Panc1 (cell line): ENCODE measurements around the gene ECT2. TPM values are rescaled to one million over a fixed set of nuclear protein-coding genes. Genes with fewer than 3 reads are reported as not detected.
"Not testable (repeated sequence)": the region's sequence is repeated elsewhere in the genome, so short reads cannot be mapped to it uniquely, and the experiment has no call there.

Source experiments
- ATAC-seq: fragments of 200-7000 bp; cut with Tn5 transposase; 2 replicates; pipeline ENCODE4 v1.9.1; 2020; ENCODE audit warnings: mild to moderate bottlenecking, moderate library complexity
- BruUV-seq: library from RNA; stranded (reverse); fragments of 400-500 nt; replicated peaks from 2 replicates; lab custom pipeline; 2021; lab: Mats Ljungman, UMichigan
- CTCF ChIA-PET: fragments of 300-600 bp; sonication (Branson Sonifier 250); formaldehyde crosslinking; loops from one replicate; lab custom pipeline; 2022; ENCODE audit warnings: antibody characterized with exemption; lab: Charles Lee
- POLR2A ChIA-PET: fragments of 300-600 bp; sonication (Branson Sonifier 250); formaldehyde crosslinking; loops from one replicate; lab custom pipeline; 2022; ENCODE audit warnings: antibody characterized with exemption; lab: Charles Lee
- DNase-seq: peaks from one replicate; pipeline ENCODE4 v3.0.0-alpha.2; 2010; ENCODE audit warnings: low read depth, low spot score
- H3K27ac ChIP-seq: 2 replicates; pipeline ENCODE4 v1.5.1; 2011; ENCODE audit warnings: mild to moderate bottlenecking, low read length, inconsistent platforms
- H3K27me3 ChIP-seq: fragments of 200-500 bp; sonication (Bioruptor generic); 2 replicates; pipeline ENCODE4 v1.6.0; 2014; ENCODE audit warnings: low read length, inconsistent platforms; ENCODE audit not compliant: control insufficient read depth, insufficient read depth
- H3K36me3 ChIP-seq: fragments of 200-500 bp; sonication (Bioruptor generic); 2 replicates; pipeline ENCODE4 v1.5.1; 2014; ENCODE audit warnings: inconsistent platforms, mild to moderate bottlenecking, low read length, moderate library complexity; ENCODE audit not compliant: control insufficient read depth, insufficient read depth
- H3K4me1 ChIP-seq: 2 replicates; pipeline ENCODE4 v1.5.1; 2011; ENCODE audit warnings: inconsistent platforms, mild to moderate bottlenecking, low read length, moderate library complexity; ENCODE audit not compliant: control insufficient read depth, insufficient read depth
- H3K4me3 ChIP-seq, 2 experiments: 2 replicates each; pipeline ENCODE4 v1.5.1; 2011 to 2012; ENCODE audit warnings: low read depth in 2 of 2, low read length in 2 of 2, mild to moderate bottlenecking in 2 of 2, inconsistent platforms in 1 of 2, moderate library complexity in 1 of 2
- H3K9me3 ChIP-seq: fragments of 200-500 bp; sonication (Bioruptor generic); 2 replicates; pipeline ENCODE4 v1.5.1; 2014; ENCODE audit warnings: low read depth, mild to moderate bottlenecking, inconsistent platforms, low read length, moderate library complexity; ENCODE audit not compliant: control insufficient read depth, insufficient read depth
- POLR2AphosphoS5 ChIP-seq: IDR thresholded peaks from 2 replicates; pipeline ENCODE4 v1.6.1; 2012; ENCODE audit warnings: mild to moderate bottlenecking, low read depth, low read length, moderate library complexity
- REST ChIP-seq, 2 experiments: IDR thresholded peaks; 2 replicates each; pipeline ENCODE4 v1.6.1; 2011 to 2012; ENCODE audit warnings: low read depth in 2 of 2, control low read depth in 1 of 2, low read length in 1 of 2, mild to moderate bottlenecking in 1 of 2, moderate library complexity in 1 of 2; ENCODE audit not compliant: insufficient read depth in 1 of 2
- SIN3A ChIP-seq: IDR thresholded peaks from 2 replicates; pipeline ENCODE4 v1.6.1; 2012; ENCODE audit warnings: low read depth, mild to moderate bottlenecking, low read length, moderate library complexity, borderline replicate concordance; ENCODE audit not compliant: insufficient read depth
- TCF7L2 ChIP-seq: IDR thresholded peaks from 2 replicates; pipeline ENCODE4 v1.6.1; 2011; ENCODE audit warnings: mild to moderate bottlenecking, low read depth, low read length, inconsistent platforms
- in situ Hi-C: cut with HindIII; loops from 2 replicates; pipeline ENCODE4 v1.10.0; 2016; ENCODE audit warnings: low sequenced_read_pairs, low pct_unique_long_range_greater_than_20kb
- intact Hi-C: fragments of 100-400 bp; cut with micrococcal nuclease; formaldehyde crosslinking; loops from one replicate; pipeline ENCODE4 v1.10.0; 2022; ENCODE audit not compliant: unreplicated experiment
- total RNA-seq: library from RNA; stranded (reverse); gene quantifications from one replicate; pipeline ENCODE4 v1.2.1, GENCODE V29; 2021; ENCODE audit not compliant: unreplicated experiment
- TF ChIP-seq, protein P1 (sequence below): fragments of 450-650 bp; IDR thresholded peaks from 2 replicates; pipeline ENCODE4 v1.5.1; 2017; ENCODE audit warnings: mild to moderate bottlenecking

Gene ECT2
- total RNA-seq, 1 experiment from 2014 or later = 102 TPM

- in situ Hi-C loops (no loop called here), intact Hi-C loops (no loop called here)
- no peak overlapping the region for H3K27ac ChIP-seq
- H3K9me3 ChIP-seq = no peaks in the 10 kb centered on the region
- no peaks in the 10 kb centered on the region for H3K4me1 ChIP-seq
- POLR2A ChIA-PET = no interaction called here
- DNase-seq (no peak), ATAC-seq (no peak)
- H3K4me3 ChIP-seq = no peak overlapping the region
- no peaks in the 10 kb centered on the region for H3K36me3 ChIP-seq
- TF ChIP-seq TCF7L2 (no peak), REST (IDR thresholded peaks at IDR 0.05; ENCODE audit: insufficient read depth in 1 of 2, low read depth in 2 of 2, low read length in 1 of 2) (no peak), SIN3A (no peak), POLR2AphosphoS5 (no peak)
- TF ChIP-seq, protein P1, sequence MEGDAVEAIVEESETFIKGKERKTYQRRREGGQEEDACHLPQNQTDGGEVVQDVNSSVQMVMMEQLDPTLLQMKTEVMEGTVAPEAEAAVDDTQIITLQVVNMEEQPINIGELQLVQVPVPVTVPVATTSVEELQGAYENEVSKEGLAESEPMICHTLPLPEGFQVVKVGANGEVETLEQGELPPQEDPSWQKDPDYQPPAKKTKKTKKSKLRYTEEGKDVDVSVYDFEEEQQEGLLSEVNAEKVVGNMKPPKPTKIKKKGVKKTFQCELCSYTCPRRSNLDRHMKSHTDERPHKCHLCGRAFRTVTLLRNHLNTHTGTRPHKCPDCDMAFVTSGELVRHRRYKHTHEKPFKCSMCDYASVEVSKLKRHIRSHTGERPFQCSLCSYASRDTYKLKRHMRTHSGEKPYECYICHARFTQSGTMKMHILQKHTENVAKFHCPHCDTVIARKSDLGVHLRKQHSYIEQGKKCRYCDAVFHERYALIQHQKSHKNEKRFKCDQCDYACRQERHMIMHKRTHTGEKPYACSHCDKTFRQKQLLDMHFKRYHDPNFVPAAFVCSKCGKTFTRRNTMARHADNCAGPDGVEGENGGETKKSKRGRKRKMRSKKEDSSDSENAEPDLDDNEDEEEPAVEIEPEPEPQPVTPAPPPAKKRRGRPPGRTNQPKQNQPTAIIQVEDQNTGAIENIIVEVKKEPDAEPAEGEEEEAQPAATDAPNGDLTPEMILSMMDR = no peak
- CTCF ChIA-PET = interaction anchor here (0.7 kb wide), 1 partner anchor 181 kb away, joined by 3 read pairs; no protein-coding TSS in a partner anchor
- H3K27me3 ChIP-seq = peaks cover 6% of the 10 kb centered on the region
- no TSS peak for BruUV-seq
Measured at GRCh38 chr3:172856795-172857742, 106.5 kb downstream of the ECT2 start.

GRCh38 chr3:172859041-172859440, 108.5 kb downstream of the ECT2 start:
- ATAC-seq (no peak), DNase-seq (no peak)
- H3K36me3 ChIP-seq = no peaks in the 10 kb centered on the region
- intact Hi-C loops = no loop called here
- ChIA-PET CTCF (no interaction called here), POLR2A (no interaction called here)
- no peaks in the 10 kb centered on the region; the same call in none of the 2 replicates for H3K27me3 ChIP-seq
- H3K9me3 ChIP-seq = no peaks in the 10 kb centered on the region
- no peaks in the 10 kb centered on the region for H3K4me1 ChIP-seq
- BruUV-seq = no TSS peak
- H3K27ac ChIP-seq = no peak overlapping the region
- H3K4me3 ChIP-seq = no peak overlapping the region
- TF ChIP-seq TCF7L2 (no peak), POLR2AphosphoS5 (no peak), SIN3A (no peak), REST (IDR thresholded peaks at IDR 0.05; ENCODE audit: insufficient read depth in 1 of 2, low read depth in 2 of 2, low read length in 1 of 2) (no peak)
- TF ChIP-seq, protein P1 = no peak
- in situ Hi-C loops = no loop called here

DNA sequence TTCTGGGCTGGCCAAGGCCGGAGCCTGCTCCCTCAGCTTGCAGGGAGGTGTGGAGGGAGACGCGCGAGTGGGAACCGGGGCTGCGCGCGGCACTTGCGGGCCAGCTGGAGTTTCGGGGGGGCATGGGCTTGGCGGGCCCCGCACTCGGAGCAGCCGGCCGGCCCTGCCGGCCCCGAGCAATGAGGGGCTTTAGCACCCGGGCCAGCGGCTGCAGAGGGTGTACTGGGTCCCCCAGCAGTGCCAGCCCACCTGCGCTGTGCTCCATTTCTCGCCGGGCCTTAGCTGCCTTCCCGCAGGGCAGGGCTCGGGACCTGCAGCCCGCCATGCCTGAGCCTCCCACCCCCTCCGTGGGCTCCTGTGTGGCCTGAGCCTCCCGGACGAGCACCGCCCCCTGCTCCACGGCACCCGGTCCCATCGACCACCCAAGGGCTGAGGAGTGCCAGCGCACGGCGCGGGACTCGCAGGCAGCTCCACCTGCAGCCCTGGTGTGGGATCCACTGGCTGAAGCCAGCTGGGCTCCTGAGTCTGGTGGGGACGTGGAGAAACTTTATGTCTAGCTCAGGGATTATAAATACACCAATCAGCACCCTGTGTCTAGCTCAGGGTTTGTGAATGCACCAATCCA, 116.3 kb downstream of the ECT2 start:
- CTCF ChIA-PET, H3K4me3 ChIP-seq, H3K4me1 ChIP-seq, intact Hi-C loops, DNase-seq, H3K9me3 ChIP-seq, H3K27ac ChIP-seq, H3K36me3 ChIP-seq, POLR2A ChIA-PET, H3K27me3 ChIP-seq, BruUV-seq, ATAC-seq, in situ Hi-C loops: not testable (repeated sequence)
